H1 (cell line): ENCODE results near the gene TRIM46.

Experiments
- ATF3 ChIP-seq: IDR thresholded peaks from 2 replicates; pipeline ENCODE4 v1.6.1; 2011; ENCODE audit warnings: low read depth, mild to moderate bottlenecking, low read length; ENCODE audit not compliant: insufficient read depth
- CBX5 ChIP-seq: fragments of 300-800, 300-1000 bp; sonication (generic); IDR thresholded peaks from 2 replicates; pipeline ENCODE4 v1.7.1; 2016; ENCODE audit warnings: antibody characterized with exemption, low read length, low read depth
- CREB1 ChIP-seq: IDR thresholded peaks from 2 replicates; pipeline ENCODE4 v1.6.1; 2012; ENCODE audit warnings: inconsistent platforms
- CTCF ChIP-seq, 3 experiments: IDR thresholded peaks; 1 replicate in 2 of 3; 2 replicates in 1 of 3; pipeline versions ENCODE4 v1.5.1 to v1.6.1; 2011; ENCODE audit warnings: low read length in 3 of 3, mild to moderate bottlenecking in 3 of 3, inconsistent platforms in 2 of 3, low read depth in 1 of 3, moderate library complexity in 1 of 3; ENCODE audit not compliant: insufficient read depth in 1 of 3; ENCODE audit errors: control extremely low read depth in 1 of 3
- EP300 ChIP-seq, 2 experiments: IDR thresholded peaks; 1 replicate in 1 of 2; 2 replicates in 1 of 2; pipeline ENCODE4 v1.6.1; 2011 to 2012; ENCODE audit warnings: low read depth in 2 of 2, low read length in 2 of 2, mild to moderate bottlenecking in 2 of 2, borderline replicate concordance in 1 of 2, inconsistent platforms in 1 of 2, moderate library complexity in 1 of 2
- EZH2 ChIP-seq: fragments of 200-600 bp; sonication (generic); IDR thresholded peaks from 2 replicates; pipeline ENCODE4 v1.7.1; 2012; ENCODE audit warnings: low read depth, mild to moderate bottlenecking, moderate library complexity, low read length, inconsistent platforms; ENCODE audit not compliant: severe bottlenecking
- JUND ChIP-seq: IDR thresholded peaks from 2 replicates; pipeline ENCODE4 v1.6.1; 2011; ENCODE audit warnings: mild to moderate bottlenecking, improper control_type of control experiment, low read length
- NANOG ChIP-seq: IDR thresholded peaks from 2 replicates; pipeline ENCODE4 v1.6.1; 2011; ENCODE audit warnings: low read length, low read depth, mild to moderate bottlenecking, inconsistent platforms; ENCODE audit not compliant: insufficient read depth, poor library complexity, severe bottlenecking
- POLR2A ChIP-seq, 2 experiments: IDR thresholded peaks; 1 replicate in 1 of 2; 2 replicates in 1 of 2; pipeline ENCODE4 v1.6.1; 2011; ENCODE audit warnings: low read depth in 2 of 2, low read length in 2 of 2, mild to moderate bottlenecking in 2 of 2; ENCODE audit errors: control extremely low read depth in 1 of 2
- RAD21 ChIP-seq, 2 experiments: IDR thresholded peaks in 1 of 2; conservative IDR thresholded peaks in 1 of 2; 2 replicates each; pipeline ENCODE4 v1.6.1; 2011; ENCODE audit warnings: low read depth in 2 of 2, low read length in 2 of 2, improper control_type of control experiment in 1 of 2, inconsistent platforms in 1 of 2, mild to moderate bottlenecking in 1 of 2, moderate library complexity in 1 of 2
- RBBP5 ChIP-seq: IDR thresholded peaks from 2 replicates; pipeline ENCODE4 v1.7.1; 2012; ENCODE audit warnings: low read depth, mild to moderate bottlenecking, inconsistent platforms, low read length, moderate library complexity, borderline replicate concordance
- ZNF274 ChIP-seq: IDR thresholded peaks from 2 replicates; pipeline ENCODE4 v1.7.0; 2012; ENCODE audit warnings: low read length, borderline replicate concordance; ENCODE audit errors: extremely low read depth

GRCh38 chr1:155172732-155173477 lies 744 bp upstream of the TRIM46 start, which contains the start of gene KRTCAP2:
- TF ChIP-seq ZNF274: no peak
- TF ChIP-seq CTCF (IDR thresholded peaks at IDR 0.05; ENCODE audit: control extremely low read depth in 1 of 3, insufficient read depth in 1 of 3, low read depth in 1 of 3, low read length in 3 of 3): peak in 2 of 3 experiments; percentile 87 to 99; a peak in 3 of 4 replicates
- 0 out of 2 replicates have a peak, but pooled peaks have one; percentile 35 for TF ChIP-seq JUND
- no peak for TF ChIP-seq EZH2
- peak in 1 of 2 experiments; percentile 74; a peak in 2 of 3 replicates for TF ChIP-seq POLR2A (IDR thresholded peaks at IDR 0.05; ENCODE audit: control extremely low read depth in 1 of 2, low read depth in 2 of 2, low read length in 2 of 2)
- peak; percentile 80 for TF ChIP-seq CREB1
- TF ChIP-seq ATF3: no peak
- no peak for TF ChIP-seq NANOG
- no peak; a peak in 1 of 3 replicates for TF ChIP-seq EP300 (IDR thresholded peaks at IDR 0.05; ENCODE audit: borderline replicate concordance in 1 of 2, low read depth in 2 of 2, low read length in 2 of 2)
- TF ChIP-seq CBX5: no peak
- TF ChIP-seq RBBP5: 0 out of 2 replicates have a peak, but pooled peaks have one; percentile 80
- peak; percentile 22 to 44; a peak in 3 of 4 replicates for TF ChIP-seq RAD21 (IDR thresholded peaks at IDR 0.05 in 1 of 2, conservative IDR thresholded peaks at IDR 0.05 in 1 of 2; ENCODE audit: low read depth in 2 of 2, low read length in 2 of 2)
